H1 (cell line): ENCODE results near the gene KRT80. TPM values are rescaled to one million over a fixed set of nuclear protein-coding genes. Genes with fewer than 3 reads are reported as not detected.

Experiments used
- CTCF ChIA-PET: fragments of 300-600 bp; sonication (Branson Sonifier 250); formaldehyde crosslinking; loops from one replicate; lab custom pipeline; 2021; ENCODE audit not compliant: partially characterized antibody; lab: Charles Lee
- POLR2A ChIA-PET: fragments of 300-600 bp; sonication (Branson Sonifier 250); formaldehyde crosslinking; loops from one replicate; lab custom pipeline; 2021; ENCODE audit warnings: inconsistent platforms; ENCODE audit not compliant: partially characterized antibody; lab: Charles Lee
- DNase-seq, 2 experiments: peaks; one replicate each; pipeline versions ENCODE4 v3.0.0 to v3.0.0-alpha.2; 2010 to 2022; ENCODE audit warnings: low spot score in 2 of 2, low read depth in 1 of 2, mixed read lengths in 1 of 2
- FAIRE-seq: peaks from 2 replicates; lab custom pipeline; 2011; peaks lifted over from hg19 to GRCh38; lab: Jason Lieb, UNC
- H2AFZ ChIP-seq: 2 replicates; pipeline ENCODE4 v1.8.1; 2012; ENCODE audit warnings: low read length, inconsistent platforms
- H2AK5ac ChIP-seq: 2 replicates; pipeline ENCODE4 v1.6.1; 2013; ENCODE audit warnings: low read depth, low read length
- H2BK120ac ChIP-seq: replicated peaks from 2 replicates; pipeline ENCODE3; 2013; ENCODE audit warnings: low read depth, low read length, inconsistent platforms
- H2BK12ac ChIP-seq: 2 replicates; pipeline ENCODE4 v1.6.1; 2013; ENCODE audit warnings: low read depth, low read length
- H2BK15ac ChIP-seq: 2 replicates; pipeline ENCODE4 v1.6.1; 2013; ENCODE audit warnings: low read length
- H2BK20ac ChIP-seq: 2 replicates; pipeline ENCODE4 v1.6.1; 2013; ENCODE audit warnings: low read length
- H2BK5ac ChIP-seq: 2 replicates; pipeline ENCODE4 v1.6.1; 2013; ENCODE audit warnings: low read depth, low read length
- H3K14ac ChIP-seq: 2 replicates; pipeline ENCODE4 v1.6.1; 2013; ENCODE audit warnings: inconsistent platforms; ENCODE audit not compliant: insufficient read length
- H3K18ac ChIP-seq: 2 replicates; pipeline ENCODE4 v1.6.1; 2013; ENCODE audit warnings: low read length; ENCODE audit errors: extremely low read depth
- H3K23ac ChIP-seq: 2 replicates; pipeline ENCODE4 v1.6.1; 2013; ENCODE audit warnings: inconsistent platforms; ENCODE audit not compliant: insufficient read length
- H3K23me2 ChIP-seq: 2 replicates; pipeline ENCODE4 v1.6.1; 2013; ENCODE audit warnings: low read depth, low read length
- H3K27ac ChIP-seq: 2 replicates; pipeline ENCODE4 v1.6.1; 2011; ENCODE audit warnings: low read depth, low read length, inconsistent platforms
- H3K27me3 ChIP-seq, 4 experiments: replicated peaks in 1 of 4; 1 replicate in 1 of 4; 2 replicates in 3 of 4; pipeline versions ENCODE4 v1.6.1 to v1.8.1; 2011 to 2013; ENCODE audit warnings: low read length in 3 of 4, mild to moderate bottlenecking in 3 of 4, inconsistent platforms in 2 of 4, mixed read lengths in 2 of 4, moderate library complexity in 1 of 4; ENCODE audit not compliant: control insufficient read depth in 3 of 4, insufficient read depth in 3 of 4; ENCODE audit errors: extremely low read depth in 1 of 4
- H3K36me3 ChIP-seq, 4 experiments: 2 replicates each; pipeline versions ENCODE4 v1.6.1 to v1.8.1; 2011 to 2013; ENCODE audit warnings: mild to moderate bottlenecking in 4 of 4, low read length in 3 of 4, moderate library complexity in 2 of 4, control low read depth in 1 of 4, inconsistent platforms in 1 of 4; ENCODE audit not compliant: insufficient read depth in 4 of 4, control insufficient read depth in 2 of 4
- H3K4ac ChIP-seq: replicated peaks from 2 replicates; pipeline ENCODE3; 2013; ENCODE audit warnings: low read length, low read depth, mixed read lengths, inconsistent platforms; ENCODE audit not compliant: insufficient read length
- H3K4me1 ChIP-seq, 4 experiments: replicated peaks in 1 of 4; 1 replicate in 1 of 4; 2 replicates in 3 of 4; pipeline versions ENCODE4 v1.6.1 to v1.8.1; 2011 to 2013; ENCODE audit warnings: low read length in 3 of 4, inconsistent platforms in 2 of 4, mixed read lengths in 1 of 4; ENCODE audit not compliant: insufficient read depth in 4 of 4, control insufficient read depth in 3 of 4
- H3K4me2 ChIP-seq, 2 experiments: 2 replicates each; pipeline versions ENCODE4 v1.6.1 to v1.8.1; 2011 to 2013; ENCODE audit warnings: low read depth in 2 of 2, low read length in 2 of 2, control low read depth in 1 of 2, inconsistent platforms in 1 of 2, mild to moderate bottlenecking in 1 of 2; ENCODE audit not compliant: insufficient read depth in 1 of 2
- H3K4me3 ChIP-seq, 4 experiments: fragments of 200-600, 300-600 bp in 1 of 4; sonication (generic), shearing (Covaris generic), sonication (Bioruptor Twin) in 1 of 4; 2 replicates each; pipeline versions ENCODE4 v1.5.1 to v1.8.1; 2011 to 2016; ENCODE audit warnings: low read length in 4 of 4, low read depth in 3 of 4, control low read depth in 2 of 4, inconsistent platforms in 2 of 4, mild to moderate bottlenecking in 2 of 4, mixed read lengths in 1 of 4, moderate library complexity in 1 of 4; ENCODE audit not compliant: insufficient read depth in 2 of 4; ENCODE audit errors: extremely low read depth in 1 of 4
- H3K56ac ChIP-seq: replicated peaks from 2 replicates; pipeline ENCODE3; 2013; ENCODE audit warnings: low read depth, mild to moderate bottlenecking, mixed read lengths, low read length, inconsistent platforms; ENCODE audit not compliant: insufficient read length
- H3K79me1 ChIP-seq: 2 replicates; pipeline ENCODE4 v1.6.1; 2013; ENCODE audit warnings: low read depth, low read length, control low read depth
- H3K79me2 ChIP-seq, 2 experiments: 2 replicates each; pipeline versions ENCODE4 v1.6.1 to v1.8.1; 2012 to 2013; ENCODE audit warnings: low read length in 2 of 2, mild to moderate bottlenecking in 2 of 2, inconsistent platforms in 1 of 2; ENCODE audit not compliant: insufficient read depth in 2 of 2, control insufficient read depth in 1 of 2
- H3K9ac ChIP-seq, 4 experiments: replicated peaks in 1 of 4; 1 replicate in 1 of 4; 2 replicates in 3 of 4; pipeline versions ENCODE4 v1.6.1 to v1.8.1; 2011 to 2013; ENCODE audit warnings: low read depth in 3 of 4, low read length in 3 of 4, control low read depth in 2 of 4, mild to moderate bottlenecking in 2 of 4, moderate library complexity in 2 of 4, inconsistent platforms in 1 of 4; ENCODE audit errors: extremely low read depth in 1 of 4
- H3K9me3 ChIP-seq, 2 experiments: 2 replicates each; pipeline versions ENCODE4 v1.6.1 to v1.8.1; 2012 to 2013; ENCODE audit warnings: mild to moderate bottlenecking in 2 of 2, moderate library complexity in 2 of 2, control low read depth in 1 of 2, inconsistent platforms in 1 of 2, low read depth in 1 of 2, low read length in 1 of 2, mixed read lengths in 1 of 2; ENCODE audit not compliant: insufficient read depth in 2 of 2
- H4K20me1 ChIP-seq, 2 experiments: replicated peaks in 1 of 2; 2 replicates each; pipeline versions ENCODE3 to v1.8.1; 2011 to 2013; ENCODE audit warnings: inconsistent platforms in 2 of 2, low read length in 2 of 2, mild to moderate bottlenecking in 1 of 2; ENCODE audit not compliant: insufficient read depth in 2 of 2, control insufficient read depth in 1 of 2
- H4K5ac ChIP-seq: 2 replicates; pipeline ENCODE4 v1.6.1; 2013; ENCODE audit warnings: low read length, low read depth, mixed read lengths, inconsistent platforms; ENCODE audit not compliant: insufficient read length
- H4K8ac ChIP-seq: 2 replicates; pipeline ENCODE4 v1.8.0; 2013; ENCODE audit warnings: mild to moderate bottlenecking, moderate library complexity, low read length, inconsistent platforms; ENCODE audit not compliant: insufficient read depth; ENCODE audit errors: extremely low read depth
- H4K91ac ChIP-seq: replicated peaks from 2 replicates; pipeline ENCODE3; 2013; ENCODE audit warnings: low read length, mixed read lengths, inconsistent platforms; ENCODE audit not compliant: insufficient read length
- CBX5 ChIP-seq: fragments of 300-800, 300-1000 bp; sonication (generic); IDR thresholded peaks from 2 replicates; pipeline ENCODE4 v1.7.1; 2016; ENCODE audit warnings: antibody characterized with exemption, low read length, low read depth
- CBX8 ChIP-seq: fragments of 300-800, 300-1000 bp; sonication (generic); IDR thresholded peaks from 2 replicates; pipeline ENCODE4 v1.7.1; 2016; ENCODE audit warnings: low read depth, low read length, borderline replicate concordance
- E2F6 ChIP-seq: IDR thresholded peaks from 2 replicates; pipeline ENCODE4 v1.6.1; 2012; ENCODE audit warnings: inconsistent platforms
- EGR1 ChIP-seq: IDR thresholded peaks from 2 replicates; pipeline ENCODE4 v1.6.1; 2011; ENCODE audit warnings: low read depth, low read length, borderline replicate concordance
- HDAC2 ChIP-seq, 2 experiments: fragments of 300-600 bp in 1 of 2; sonication (generic) in 1 of 2; IDR thresholded peaks; 2 replicates each; pipeline ENCODE4 v1.6.1; 2011 to 2012; ENCODE audit warnings: low read depth in 2 of 2, low read length in 2 of 2, mild to moderate bottlenecking in 2 of 2, moderate library complexity in 2 of 2, borderline replicate concordance in 1 of 2, inconsistent platforms in 1 of 2
- MAFK ChIP-seq: IDR thresholded peaks from 2 replicates; pipeline ENCODE4 v1.6.1; 2012; ENCODE audit warnings: low read depth, mild to moderate bottlenecking, improper control_type of control experiment, low read length
- POLR2A ChIP-seq, 2 experiments: IDR thresholded peaks; 1 replicate in 1 of 2; 2 replicates in 1 of 2; pipeline ENCODE4 v1.6.1; 2011; ENCODE audit warnings: low read depth in 2 of 2, low read length in 2 of 2, mild to moderate bottlenecking in 2 of 2; ENCODE audit errors: control extremely low read depth in 1 of 2
- RAD21 ChIP-seq, 2 experiments: IDR thresholded peaks in 1 of 2; conservative IDR thresholded peaks in 1 of 2; 2 replicates each; pipeline ENCODE4 v1.6.1; 2011; ENCODE audit warnings: low read depth in 2 of 2, low read length in 2 of 2, improper control_type of control experiment in 1 of 2, inconsistent platforms in 1 of 2, mild to moderate bottlenecking in 1 of 2, moderate library complexity in 1 of 2
- SAP30 ChIP-seq: fragments of 300-600 bp; sonication (generic); IDR thresholded peaks from 2 replicates; pipeline ENCODE4 v1.7.1; 2012; ENCODE audit warnings: low read length, moderate library complexity, mild to moderate bottlenecking, inconsistent platforms; ENCODE audit not compliant: insufficient read depth, insufficient replicate concordance
- SP4 ChIP-seq: IDR thresholded peaks from 2 replicates; pipeline ENCODE4 v1.6.1; 2012; ENCODE audit warnings: low read length, inconsistent platforms
- TAF7 ChIP-seq: optimal IDR thresholded peaks from 2 replicates; pipeline ENCODE3; 2011; ENCODE audit warnings: low read depth, mild to moderate bottlenecking, inconsistent platforms, low read length, moderate library complexity, borderline replicate concordance
- WGBS, 2 experiments: shearing (Covaris generic) in 1 of 2; methylation state at CpG; one replicate each; pipeline versions ENCODE4 v1.1.6 to v1.1.7; 2013 to 2015; ENCODE audit warnings: low lambda C conversion rate in 2 of 2, mixed read lengths in 2 of 2, inconsistent platforms in 1 of 2, low coverage in 1 of 2, missing lambda C conversion rate in 1 of 2; ENCODE audit not compliant: insufficient replicate concordance in 2 of 2, insufficient coverage in 1 of 2, insufficient read length in 1 of 2; ENCODE audit errors: extremely low coverage in 1 of 2, missing lambda C conversion rate in 1 of 2; 5-methylcytosine and 5-hydroxymethylcytosine counted together
- polyA plus RNA-seq, 7 experiments: library from polyadenylated mRNA; depleted of rRNA in 3 of 7; stranded (reverse) in 5 of 7; unstranded in 2 of 7; fragments of >200 nt in 5 of 7; fragments of 200-250 nt in 2 of 7; gene quantifications; 1 replicate in 5 of 7; 2 replicates in 1 of 7; 4 replicates in 1 of 7; pipeline versions ENCODE4 v1.2.1 to v1.2.3, GENCODE V29; 2011 to 2013; ENCODE audit warnings: missing spikeins in 2 of 7, mixed read lengths in 2 of 7
- total RNA-seq: library from RNA; stranded (reverse); fragmentation: NEBNext Ultra II Directional; extraction: Animal tissue kit (Norgen Biotek cat#: 25700); gene quantifications from 2 replicates; pipeline ENCODE4 v1.2.1, GENCODE V29; 2021

Gene KRT80
- total and polyA plus RNA-seq, 2 of the 8 experiments (the other 6 are each of a cell fraction or from before 2014, with no cell fraction given) = 0.05 TPM; not detected in 1

- Histone ChIP-seq H3K23ac (no peak overlapping the region), H3K4me3 (peak overlapping the region in 1 of 4 experiments; percentile 68; a peak in 2 of 8 replicates), H2BK15ac (0 out of 2 replicates have a peak overlapping the region, but pooled peaks have one; percentile 29), H3K79me2 (no peaks in the 10 kb centered on the region), H2BK12ac (peak overlapping the region; percentile 75; the same call in 1 of the 2 replicates), H2AK5ac (0 out of 2 replicates have a peak overlapping the region, but pooled peaks have one; percentile 45), H3K56ac (no peak overlapping the region), H2AFZ (no peak overlapping the region), H3K4ac (no peak overlapping the region), H3K23me2 (peaks cover 8% of the 10 kb centered on the region; the same call in 1 of the 2 replicates), H3K79me1 (no peaks in the 10 kb centered on the region), H3K27me3 (peaks cover 0 to 50% (median 26%) of the 10 kb centered on the region in 4 experiments; a peak in 6 of 7 replicates), H4K91ac (peak overlapping the region; percentile 61), H2BK5ac (no peak overlapping the region), H3K36me3 (no peaks in the 10 kb centered on the region; a peak in 1 of 8 replicates), H4K8ac (no peak overlapping the region), H3K27ac (no peak overlapping the region), H3K9me3 (no peaks in the 10 kb centered on the region), H3K4me2 (peak overlapping the region; percentile 39 to 76), H3K9ac (no peak overlapping the region), H2BK120ac (no peak overlapping the region), H3K18ac (peak overlapping the region; percentile 43), H3K14ac (no peak overlapping the region), H4K20me1 (no peaks in the 10 kb centered on the region), H3K4me1 (peaks cover 14 to 44% (median 29%) of the 10 kb centered on the region in 4 experiments), H2BK20ac (peak overlapping the region; percentile 66), H4K5ac (no peak overlapping the region)
- POLR2A ChIA-PET = interaction anchor here (0.7 to 2.0 kb wide), 4 partner anchors 9 to 715 kb away, joined by 3 to 4 read pairs (median 3); partner anchors contain the start of gene KRT18
- FAIRE-seq (no peak), DNase-seq (no peak)
- CTCF ChIA-PET = interaction anchor here (0.6 to 17.6 kb wide), 12 partner anchors 12 to 194 kb away, joined by 3 to 151 read pairs (median 6); no protein-coding TSS in a partner anchor
- WGBS, 2 experiments = 77% methylated on average over 7 of the region's 10 CpGs; no CpG with 5 or more reads in 1 of the 2 experiments
- TF ChIP-seq CBX5 (no peak), HDAC2 (IDR thresholded peaks at IDR 0.05; ENCODE audit: borderline replicate concordance in 1 of 2, low read depth in 2 of 2, low read length in 2 of 2) (no peak), POLR2A (IDR thresholded peaks at IDR 0.05; ENCODE audit: control extremely low read depth in 1 of 2, low read depth in 2 of 2, low read length in 2 of 2) (no peak), E2F6 (no peak), MAFK (no peak), RAD21 (IDR thresholded peaks at IDR 0.05 in 1 of 2, conservative IDR thresholded peaks at IDR 0.05 in 1 of 2; ENCODE audit: low read depth in 2 of 2, low read length in 2 of 2) (no peak), EGR1 (no peak), TAF7 (no peak), SAP30 (no peak), SP4 (no peak), CBX8 (no peak)
Measured at GRCh38 chr12:52234223-52234810, 42.5 kb upstream of the KRT80 start.
